Fibroblast of pulmonary artery (primary cell): ENCODE results near the gene C14orf119.

Experiments used
- DNase-seq: peaks from one replicate; pipeline ENCODE4 v3.0.0-alpha.2; 2010; ENCODE audit warnings: low read depth
- H3K4me3 ChIP-seq: replicated peaks from 2 replicates; pipeline ENCODE4 v1.5.1; 2011; ENCODE audit warnings: low read depth, mild to moderate bottlenecking, control low read depth, low read length, moderate library complexity
- TF ChIP-seq, protein P1 (sequence below): IDR thresholded peaks from 2 replicates; pipeline ENCODE4 v1.5.1; 2011; ENCODE audit warnings: mild to moderate bottlenecking, control low read depth, low read length, inconsistent platforms; ENCODE audit errors: missing control alignments

The C14orf119 gene

DNA sequence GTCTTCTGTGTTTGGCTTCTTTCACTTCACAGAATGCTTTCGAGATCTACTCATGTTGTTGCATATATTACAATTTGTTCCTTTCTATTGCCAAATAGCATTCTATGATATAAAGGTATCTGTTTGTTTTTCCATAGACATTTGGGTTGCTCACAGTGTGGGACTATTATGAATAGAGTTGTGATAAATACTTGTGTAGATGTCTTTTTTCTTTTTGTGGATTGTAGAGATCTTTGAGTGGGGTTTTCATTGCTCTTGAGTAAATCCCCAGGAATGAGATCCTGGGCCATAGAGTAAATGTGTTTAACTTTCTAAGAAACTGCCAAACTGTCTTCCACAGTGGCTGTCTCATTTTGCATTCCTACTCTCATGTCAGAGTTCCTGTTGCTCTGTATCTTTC is 48.6 kb downstream of the C14orf119 start:
- TF ChIP-seq, protein P1, sequence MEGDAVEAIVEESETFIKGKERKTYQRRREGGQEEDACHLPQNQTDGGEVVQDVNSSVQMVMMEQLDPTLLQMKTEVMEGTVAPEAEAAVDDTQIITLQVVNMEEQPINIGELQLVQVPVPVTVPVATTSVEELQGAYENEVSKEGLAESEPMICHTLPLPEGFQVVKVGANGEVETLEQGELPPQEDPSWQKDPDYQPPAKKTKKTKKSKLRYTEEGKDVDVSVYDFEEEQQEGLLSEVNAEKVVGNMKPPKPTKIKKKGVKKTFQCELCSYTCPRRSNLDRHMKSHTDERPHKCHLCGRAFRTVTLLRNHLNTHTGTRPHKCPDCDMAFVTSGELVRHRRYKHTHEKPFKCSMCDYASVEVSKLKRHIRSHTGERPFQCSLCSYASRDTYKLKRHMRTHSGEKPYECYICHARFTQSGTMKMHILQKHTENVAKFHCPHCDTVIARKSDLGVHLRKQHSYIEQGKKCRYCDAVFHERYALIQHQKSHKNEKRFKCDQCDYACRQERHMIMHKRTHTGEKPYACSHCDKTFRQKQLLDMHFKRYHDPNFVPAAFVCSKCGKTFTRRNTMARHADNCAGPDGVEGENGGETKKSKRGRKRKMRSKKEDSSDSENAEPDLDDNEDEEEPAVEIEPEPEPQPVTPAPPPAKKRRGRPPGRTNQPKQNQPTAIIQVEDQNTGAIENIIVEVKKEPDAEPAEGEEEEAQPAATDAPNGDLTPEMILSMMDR, result no peak
- no peak for DNase-seq
- no peak overlapping the region for H3K4me3 ChIP-seq

DNA sequence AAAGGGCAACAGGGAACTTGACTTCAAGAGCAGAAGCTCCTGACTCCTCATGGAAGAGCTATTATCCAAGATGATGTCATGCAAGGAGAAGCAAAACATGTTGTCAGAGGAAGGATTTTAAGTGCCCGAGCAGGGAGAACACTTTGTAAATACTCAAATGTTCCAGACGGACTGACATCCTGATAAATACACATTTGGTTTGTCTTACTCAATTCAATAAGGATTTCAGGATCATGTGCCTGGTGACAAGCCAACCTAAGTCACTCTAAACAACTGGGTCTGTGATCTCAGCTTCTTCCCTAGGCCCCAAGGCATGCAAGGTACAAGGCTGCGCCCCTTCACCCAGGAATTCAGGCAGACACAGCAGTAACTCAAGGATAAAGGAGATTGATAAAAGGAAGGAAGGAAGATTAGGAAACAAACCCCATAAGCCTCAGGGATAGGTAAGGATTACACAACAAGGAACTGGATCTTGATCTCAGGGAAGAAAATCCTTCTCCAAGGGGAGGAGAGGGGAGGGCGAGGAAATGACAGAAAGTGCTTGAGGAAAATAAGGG is 50.6 kb downstream of the C14orf119 start:
- TF ChIP-seq, protein P1, result no peak
- DNase-seq, result peak; percentile 65
- H3K4me3 ChIP-seq, result no peak overlapping the region

DNA sequence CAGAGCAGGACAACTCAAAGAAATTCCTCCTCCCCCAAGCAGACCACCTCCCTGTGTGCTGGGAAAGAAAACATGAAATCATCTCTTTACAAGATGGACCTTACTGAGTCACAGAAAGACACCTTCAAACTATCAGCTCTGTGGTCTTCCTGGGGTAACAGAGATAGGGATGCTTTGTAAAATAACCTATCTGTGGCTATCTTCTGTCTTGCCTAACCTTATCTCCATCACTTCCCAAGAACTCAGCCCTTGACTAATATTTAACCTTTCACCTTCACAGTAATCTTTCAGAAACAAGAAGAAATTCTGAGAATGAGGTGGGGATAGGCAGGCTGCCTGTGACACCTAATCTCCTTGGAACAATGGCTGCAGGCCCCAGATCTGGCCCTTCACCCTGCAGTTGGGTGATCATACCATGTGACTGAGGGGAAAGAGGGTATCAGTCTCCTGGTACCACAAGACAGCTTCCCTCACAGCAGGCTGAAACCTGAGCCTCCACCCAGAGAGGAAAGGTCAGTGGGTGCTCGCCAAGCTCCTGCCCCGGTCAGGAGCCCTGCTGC is 51.1 kb downstream of the C14orf119 start:
- no peak overlapping the region for H3K4me3 ChIP-seq
- TF ChIP-seq, protein P1, result no peak
- no peak for DNase-seq

DNA sequence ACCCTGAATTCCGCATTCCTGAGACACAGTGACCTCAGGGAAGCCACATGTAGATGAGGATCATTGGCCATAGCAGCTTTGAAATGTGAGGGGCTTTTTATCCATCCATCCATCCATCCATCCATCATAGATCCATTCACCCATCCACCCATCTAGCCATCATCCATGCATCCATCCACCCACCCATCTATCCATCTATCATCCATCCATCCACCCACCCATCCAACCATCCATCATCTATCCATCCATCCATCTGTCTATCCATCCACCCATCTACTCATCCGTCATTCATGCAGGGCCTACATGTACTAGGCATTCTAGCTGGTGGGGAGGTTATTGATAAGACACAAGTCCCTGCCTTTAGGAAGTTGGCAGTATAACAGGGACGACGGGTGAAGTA is 51.7 kb downstream of the C14orf119 start:
- no peak overlapping the region for H3K4me3 ChIP-seq
- no peak for DNase-seq
- TF ChIP-seq, protein P1, result no peak

DNA sequence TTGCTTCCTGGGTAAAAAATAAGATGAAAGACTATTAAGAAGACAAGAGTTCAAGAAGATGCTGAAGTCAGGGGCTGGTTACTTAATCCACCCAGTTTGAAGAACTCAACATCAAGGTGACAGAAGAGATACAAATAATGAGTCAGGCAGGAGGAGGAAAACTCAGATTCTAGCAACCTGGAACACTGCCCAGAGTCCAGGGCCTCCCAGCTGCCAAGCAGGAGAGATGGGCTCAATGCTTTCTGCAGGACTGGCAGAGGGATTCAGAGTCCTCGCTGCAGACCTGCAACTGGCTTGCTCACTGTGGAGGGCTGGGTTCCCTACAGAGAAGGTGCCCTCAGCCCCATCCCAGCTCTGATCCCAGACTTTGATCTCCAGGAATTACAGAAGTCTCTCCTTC is 52.4 kb downstream of the C14orf119 start:
- DNase-seq, result peak; percentile 81
- TF ChIP-seq, protein P1, result no peak
- no peak overlapping the region for H3K4me3 ChIP-seq

DNA sequence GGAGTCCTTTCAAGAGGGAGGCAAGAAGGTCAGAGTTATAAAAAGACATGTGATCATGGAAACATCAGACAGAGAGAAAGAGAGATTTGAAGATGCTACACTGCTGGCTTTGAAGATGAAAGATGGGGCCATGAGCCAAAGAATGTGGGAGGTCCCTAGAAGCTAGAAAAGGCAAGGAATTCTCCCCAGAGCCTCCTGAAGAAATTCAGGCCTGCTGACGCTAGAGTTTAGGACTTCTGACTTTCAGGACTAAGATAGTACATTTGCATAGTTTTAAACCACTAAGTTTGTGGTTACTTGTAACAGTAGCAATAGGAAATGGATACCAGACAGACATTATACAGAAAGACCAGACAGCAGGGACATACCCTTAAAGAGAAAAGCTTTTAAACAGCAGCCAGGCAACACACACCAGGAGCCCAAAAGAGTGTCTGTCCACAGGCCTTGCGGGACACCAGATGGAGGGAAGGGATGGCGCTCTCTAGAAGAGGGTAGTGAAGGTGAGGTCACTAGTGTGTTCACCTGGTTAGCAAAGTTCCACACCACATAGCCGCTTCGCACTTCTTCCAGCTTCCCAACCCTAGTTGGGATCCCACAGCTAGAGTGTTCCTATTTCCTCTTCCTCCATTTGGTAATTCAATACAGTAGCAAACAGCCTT is 53.4 kb downstream of the C14orf119 start:
- no peak for DNase-seq
- TF ChIP-seq, protein P1, result no peak
- no peak overlapping the region for H3K4me3 ChIP-seq
